Measurements from ENCODE around the gene NKG7. TPM values are rescaled to one million over a fixed set of nuclear protein-coding genes. Genes with fewer than 3 reads are reported as not detected.

NKG7 gene
- total RNA-seq, 2 donors from 2014 or later: not detected

- H3K27me3 ChIP-seq: no peaks in the 10 kb centered on the region
- H3K4me3 ChIP-seq: no peak overlapping the region
- intact Hi-C loops (cut with DNase I): no loop called here
- ATAC-seq (no peak), DNase-seq (no peak)
- peaks cover 4% of the 10 kb centered on the region for H3K4me1 ChIP-seq
- H3K36me3 ChIP-seq (replicated peaks in 1 of 2; ENCODE audit: insufficient read depth in 1 of 2, low read depth in 2 of 2): no peaks in the 10 kb centered on the region
- H3K27ac ChIP-seq: no peak overlapping the region
- TF ChIP-seq POLR2A (IDR thresholded peaks at IDR 0.05) (no peak), CTCF (IDR thresholded peaks at IDR 0.05) (no peak)
- H3K9me3 ChIP-seq: no peaks in the 10 kb centered on the region
- WGBS, 2 donors: 59 to 77% methylated on average over 4 to 13 of the region's 14 CpGs
Measured at GRCh38 chr19:51389143-51389542, 16.7 kb upstream of the NKG7 start.

- DNase-seq: no peak
Measured at GRCh38 chr19:51387924-51388389, 15.5 kb upstream of the NKG7 start, which contains the start of gene LIM2. Gene LIM2, minus strand, starts transcription at chr19:51387974. Its CDS starts 531 bp downstream, at chr19:51387443.

DNA sequence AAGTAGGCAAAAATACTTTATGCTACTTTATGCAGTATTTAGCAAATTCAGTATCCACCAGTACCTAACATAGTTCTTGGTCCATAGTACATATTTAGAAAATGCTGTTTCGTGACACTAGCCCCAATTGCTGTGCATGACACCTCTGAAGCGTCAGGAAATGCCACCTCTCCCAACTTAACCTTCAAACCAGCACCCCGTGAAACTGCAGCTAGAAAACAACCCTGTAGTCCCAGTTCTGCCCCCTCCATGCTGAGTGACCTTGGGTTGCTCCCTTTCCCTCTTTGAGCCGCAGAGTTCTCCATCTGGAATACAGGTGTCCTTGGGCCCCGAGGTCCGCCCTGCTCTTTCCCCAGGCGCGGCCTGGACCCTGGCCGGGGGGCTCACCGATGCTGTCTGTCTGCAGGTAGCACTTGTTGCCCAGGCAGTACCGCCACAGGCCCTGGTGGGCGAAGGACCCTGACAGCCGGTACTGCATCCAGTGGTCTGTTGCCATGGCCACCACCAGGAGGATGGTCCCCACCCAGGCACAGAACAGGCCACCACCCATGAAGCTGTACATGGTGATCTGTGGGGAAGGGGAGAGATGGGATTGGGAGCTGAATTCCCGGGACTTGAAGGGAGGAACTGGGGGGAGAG, 14.5 kb upstream of the NKG7 start:
- Histone ChIP-seq H3K27ac (no peak overlapping the region), H3K36me3 (replicated peaks in 1 of 2; ENCODE audit: insufficient read depth in 1 of 2, low read depth in 2 of 2) (no peaks in the 10 kb centered on the region), H3K9me3 (no peaks in the 10 kb centered on the region), H3K4me1 (no peaks in the 10 kb centered on the region), H3K27me3 (no peaks in the 10 kb centered on the region), H3K4me3 (no peak overlapping the region)
- ATAC-seq (no peak), DNase-seq (no peak)
- 61 to 70% methylated on average over 5 to 14 of the region's 14 CpGs for WGBS, 2 donors
- intact Hi-C loops (cut with DNase I): no loop called here
- TF ChIP-seq POLR2A (IDR thresholded peaks at IDR 0.05): no peak
- no peak for TF ChIP-seq CTCF (IDR thresholded peaks at IDR 0.05)

More at GRCh38 chr19:51387924-51388389, 15.5 kb upstream of the NKG7 start, which contains the start of gene LIM2:
- intact Hi-C loops (cut with DNase I): no loop called here
- Histone ChIP-seq H3K4me3 (no peak within 1 kb of the TSS), H3K9me3 (no peaks in the 10 kb centered on the region), H3K36me3 (replicated peaks in 1 of 2; ENCODE audit: insufficient read depth in 1 of 2, low read depth in 2 of 2) (no peaks in the 10 kb centered on the region), H3K27me3 (no peaks in the 10 kb centered on the region), H3K27ac (no peak within 1 kb of the TSS), H3K4me1 (no peaks in the 10 kb centered on the region)
- no peak for ATAC-seq
- no peak for TF ChIP-seq POLR2A (IDR thresholded peaks at IDR 0.05)
- no peak for TF ChIP-seq CTCF (IDR thresholded peaks at IDR 0.05)
- WGBS, 2 donors: 68% methylated on average over 13 of the region's 15 CpGs

- intact Hi-C loops (cut with DNase I): no loop called here
- Histone ChIP-seq H3K27ac (no peak overlapping the region), H3K9me3 (no peaks in the 10 kb centered on the region), H3K4me1 (no peaks in the 10 kb centered on the region), H3K36me3 (replicated peaks in 1 of 2; ENCODE audit: insufficient read depth in 1 of 2, low read depth in 2 of 2) (no peaks in the 10 kb centered on the region), H3K4me3 (no peak overlapping the region), H3K27me3 (no peaks in the 10 kb centered on the region)
- TF ChIP-seq POLR2A (IDR thresholded peaks at IDR 0.05) (no peak), CTCF (IDR thresholded peaks at IDR 0.05) (no peak)
- DNase-seq (no peak), ATAC-seq (no peak)
- 83 to 97% methylated on average over 2 to 4 of the region's 4 CpGs for WGBS, 2 donors
Measured at GRCh38 chr19:51382004-51382403, 9.6 kb upstream of the NKG7 start.

GRCh38 chr19:51380379-51380778, 7.9 kb upstream of the NKG7 start:
- ATAC-seq (no peak), DNase-seq (no peak)
- Histone ChIP-seq H3K27me3 (no peaks in the 10 kb centered on the region), H3K4me3 (no peak overlapping the region), H3K4me1 (no peaks in the 10 kb centered on the region), H3K36me3 (replicated peaks in 1 of 2; ENCODE audit: insufficient read depth in 1 of 2, low read depth in 2 of 2) (no peaks in the 10 kb centered on the region), H3K27ac (no peak overlapping the region), H3K9me3 (no peaks in the 10 kb centered on the region)
- WGBS, 2 donors: 81 to 89% methylated on average over 9 of the region's 9 CpGs
- TF ChIP-seq CTCF (IDR thresholded peaks at IDR 0.05) (no peak), POLR2A (IDR thresholded peaks at IDR 0.05) (no peak)
- intact Hi-C loops (cut with DNase I): no loop called here

Data from body of pancreas (tissue), 4 donors.